RWPE2 (cell line): ENCODE data around the gene NCAPD2.
"Not testable (repeated sequence)": the region's sequence is repeated elsewhere in the genome, so short reads cannot be mapped to it uniquely, and the experiment has no call there.

Source experiments
- ATAC-seq: fragments of 200-7000 bp; cut with Tn5 transposase; 3 replicates; pipeline ENCODE4 v1.9.1; 2021; ENCODE audit warnings: low read depth
- DNase-seq: peaks from one replicate; pipeline ENCODE4 v3.0.0-alpha.2; 2020; ENCODE audit warnings: low spot score
- H3K27ac ChIP-seq: fragments of 450-650 bp; 2 replicates; pipeline ENCODE4 v1.5.1; 2017; ENCODE audit warnings: mild to moderate bottlenecking; ENCODE audit not compliant: poor library complexity, severe bottlenecking
- H3K27me3 ChIP-seq: fragments of 250-450 bp; sonication (Bioruptor Pico); 2 replicates; pipeline ENCODE4 v1.5.1; 2021; ENCODE audit warnings: mild to moderate bottlenecking, moderate library complexity; ENCODE audit not compliant: insufficient read depth, poor library complexity, severe bottlenecking
- H3K36me3 ChIP-seq: fragments of 250-450 bp; sonication (Bioruptor Pico); 2 replicates; pipeline ENCODE4 v1.5.1; 2020; ENCODE audit warnings: low read depth, mild to moderate bottlenecking, moderate library complexity
- H3K4me1 ChIP-seq: fragments of 250-450 bp; sonication (Bioruptor Pico); 2 replicates; pipeline ENCODE4 v1.5.1; 2021; ENCODE audit warnings: mild to moderate bottlenecking, moderate library complexity; ENCODE audit not compliant: insufficient read depth, poor library complexity, severe bottlenecking
- H3K4me3 ChIP-seq: fragments of 250-450 bp; sonication (Bioruptor Pico); 2 replicates; pipeline ENCODE4 v1.5.1; 2021; ENCODE audit warnings: mild to moderate bottlenecking, moderate library complexity; ENCODE audit not compliant: severe bottlenecking
- H3K9me3 ChIP-seq: fragments of 250-450 bp; sonication (Bioruptor Pico); 2 replicates; pipeline ENCODE4 v1.5.1; 2021; ENCODE audit warnings: mild to moderate bottlenecking, moderate library complexity; ENCODE audit not compliant: severe bottlenecking
- CTCF ChIP-seq: fragments of 450-650 bp; IDR thresholded peaks from one replicate; pipeline ENCODE4 v1.5.1; 2017; ENCODE audit warnings: mild to moderate bottlenecking, moderate library complexity; ENCODE audit not compliant: poor library complexity, severe bottlenecking

Gene NCAPD2

GRCh38 chr12:6558014-6558760, 64.3 kb downstream of the NCAPD2 start:
- ATAC-seq: peak; percentile 24; the same call in 1 of the 3 replicates
- H3K36me3 ChIP-seq: peaks cover 69% of the 10 kb centered on the region
- not testable (repeated sequence) for H3K4me3 ChIP-seq, H3K4me1 ChIP-seq, H3K9me3 ChIP-seq, H3K27me3 ChIP-seq, DNase-seq, H3K27ac ChIP-seq
- peak; percentile 75 for TF ChIP-seq CTCF

- Histone ChIP-seq H3K4me3 (no peak overlapping the region), H3K27ac (no peak overlapping the region), H3K9me3 (no peaks in the 10 kb centered on the region), H3K4me1 (no peaks in the 10 kb centered on the region), H3K36me3 (peaks cover 80% of the 10 kb centered on the region), H3K27me3 (no peaks in the 10 kb centered on the region)
- TF ChIP-seq CTCF: no peak
- DNase-seq: no peak
- ATAC-seq: no peak
Observed at GRCh38 chr12:6559500-6559899, 65.6 kb downstream of the NCAPD2 start.

- no peak for TF ChIP-seq CTCF
- Histone ChIP-seq H3K27ac (no peak overlapping the region), H3K27me3 (no peaks in the 10 kb centered on the region), H3K4me3 (no peak overlapping the region), H3K9me3 (no peaks in the 10 kb centered on the region), H3K4me1 (no peaks in the 10 kb centered on the region), H3K36me3 (peaks cover 92% of the 10 kb centered on the region)
- DNase-seq (no peak), ATAC-seq (no peak)
Observed at GRCh38 chr12:6560501-6561205, 66.8 kb downstream of the NCAPD2 start.

- Histone ChIP-seq H3K4me1 (peaks cover 3% of the 10 kb centered on the region), H3K9me3 (no peaks in the 10 kb centered on the region), H3K27me3 (no peaks in the 10 kb centered on the region), H3K4me3 (no peak overlapping the region), H3K27ac (no peak overlapping the region), H3K36me3 (peaks cover 91% of the 10 kb centered on the region)
- ATAC-seq (no peak), DNase-seq (no peak)
- TF ChIP-seq CTCF: no peak
Observed at GRCh38 chr12:6562881-6563280, 69.0 kb downstream of the NCAPD2 start.
